Right lobe of liver (tissue), 4 donors: Measurements from ENCODE around the gene CFAP47.

Experiments used
- POLR2A ChIP-seq: fragments of 450-650 bp; IDR thresholded peaks from one replicate; pipeline ENCODE4 v1.6.1; 2017; ENCODE audit warnings: antibody characterized with exemption, mild to moderate bottlenecking
- TF ChIP-seq, protein P1 (sequence below), 4 donors: fragments of 200-600 bp in 3 of 4; fragments of 450-650 bp in 1 of 4; IDR thresholded peaks; one replicate each; pipeline versions ENCODE4 v1.5.1 to v1.8.0; 2016 to 2022; ENCODE audit warnings: antibody characterized with exemption in 4 of 4, mild to moderate bottlenecking in 2 of 4
- donor health status: DM: no; HTN: no; CAD: no.
- donor health status: DM: no; HTN: no; CAD: no.
- donor health status: DM: no; HTN: yes; CAD: no.

DNA sequence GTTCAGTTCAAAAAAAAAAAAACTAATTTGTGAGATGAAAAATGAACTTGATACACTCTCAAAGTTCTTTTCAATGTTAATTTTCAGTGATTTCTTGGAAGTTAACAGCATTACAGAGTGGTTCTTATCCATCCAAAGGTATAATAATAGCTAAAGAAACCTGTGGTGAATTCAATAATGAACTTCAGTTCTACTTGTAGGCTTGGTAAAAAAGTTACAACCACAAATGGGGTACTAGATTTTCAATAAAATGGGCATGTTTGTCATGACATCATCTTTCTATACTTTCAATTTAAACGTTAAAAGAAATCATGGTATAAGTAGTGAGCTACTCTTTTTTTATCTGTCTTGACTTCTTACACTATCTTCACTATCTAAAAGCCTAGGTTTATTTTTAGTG, 424.8 kb downstream of the CFAP47 start:
- TF ChIP-seq, protein P1, sequence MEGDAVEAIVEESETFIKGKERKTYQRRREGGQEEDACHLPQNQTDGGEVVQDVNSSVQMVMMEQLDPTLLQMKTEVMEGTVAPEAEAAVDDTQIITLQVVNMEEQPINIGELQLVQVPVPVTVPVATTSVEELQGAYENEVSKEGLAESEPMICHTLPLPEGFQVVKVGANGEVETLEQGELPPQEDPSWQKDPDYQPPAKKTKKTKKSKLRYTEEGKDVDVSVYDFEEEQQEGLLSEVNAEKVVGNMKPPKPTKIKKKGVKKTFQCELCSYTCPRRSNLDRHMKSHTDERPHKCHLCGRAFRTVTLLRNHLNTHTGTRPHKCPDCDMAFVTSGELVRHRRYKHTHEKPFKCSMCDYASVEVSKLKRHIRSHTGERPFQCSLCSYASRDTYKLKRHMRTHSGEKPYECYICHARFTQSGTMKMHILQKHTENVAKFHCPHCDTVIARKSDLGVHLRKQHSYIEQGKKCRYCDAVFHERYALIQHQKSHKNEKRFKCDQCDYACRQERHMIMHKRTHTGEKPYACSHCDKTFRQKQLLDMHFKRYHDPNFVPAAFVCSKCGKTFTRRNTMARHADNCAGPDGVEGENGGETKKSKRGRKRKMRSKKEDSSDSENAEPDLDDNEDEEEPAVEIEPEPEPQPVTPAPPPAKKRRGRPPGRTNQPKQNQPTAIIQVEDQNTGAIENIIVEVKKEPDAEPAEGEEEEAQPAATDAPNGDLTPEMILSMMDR (IDR thresholded peaks at IDR 0.05), result no peak
- TF ChIP-seq POLR2A, result no peak
